Natural killer cell (primary cell): ENCODE results near the gene LMAN1L. TPM values are rescaled to one million over a fixed set of nuclear protein-coding genes. Genes with fewer than 3 reads are reported as not detected.

Experiments used
- ATAC-seq, 3 donors: fragments of 150-1000 bp in 2 of 3; fragments of 200-7000 bp in 1 of 3; cut with Tn5 transposase; 1 replicate in 1 of 3; 2 replicates in 2 of 3; pipeline ENCODE4 v1.10.0; 2021; ENCODE audit warnings: mild to moderate bottlenecking in 2 of 3, moderate library complexity in 2 of 3
- DNase-seq, 2 donors: peaks; one replicate each; pipeline versions ENCODE4 v3.0.0 to v3.0.0-alpha.2; 2013 to 2021; ENCODE audit warnings: mixed read lengths in 1 of 2
- H3K27ac ChIP-seq: one replicate; pipeline ENCODE4 v1.5.1; 2013; ENCODE audit warnings: mild to moderate bottlenecking, low read length
- H3K27me3 ChIP-seq: one replicate; pipeline ENCODE4 v1.6.1; 2013; ENCODE audit warnings: low read length; ENCODE audit not compliant: control insufficient read depth, insufficient read depth
- H3K36me3 ChIP-seq: one replicate; pipeline ENCODE4 v1.6.1; 2013; ENCODE audit warnings: low read length; ENCODE audit not compliant: control insufficient read depth, insufficient read depth
- H3K4me1 ChIP-seq: one replicate; pipeline ENCODE4 v1.6.1; 2013; ENCODE audit warnings: low read length; ENCODE audit not compliant: control insufficient read depth, insufficient read depth
- H3K4me3 ChIP-seq: one replicate; pipeline ENCODE4 v1.5.1; 2013; ENCODE audit warnings: low read length
- H3K9me3 ChIP-seq: one replicate; pipeline ENCODE4 v1.6.1; 2013; ENCODE audit warnings: low read length; ENCODE audit not compliant: control insufficient read depth, insufficient read depth
- H3K27ac Mint-ChIP-seq, 2 donors: one replicate each; pipeline ENCODE4 v1.8.0; 2022; ENCODE audit warnings: mild to moderate bottlenecking in 2 of 2, mixed read lengths in 2 of 2, moderate library complexity in 1 of 2
- H3K27me3 Mint-ChIP-seq, 2 donors: one replicate each; pipeline ENCODE4 v1.8.0; 2022; ENCODE audit warnings: low read depth in 2 of 2, mixed read lengths in 2 of 2
- H3K36me3 Mint-ChIP-seq: one replicate; pipeline ENCODE4 v1.8.0; 2022; ENCODE audit warnings: mixed read lengths
- H3K4me1 Mint-ChIP-seq, 2 donors: one replicate each; pipeline ENCODE4 v1.8.0; 2022; ENCODE audit warnings: mixed read lengths in 2 of 2
- H3K4me3 Mint-ChIP-seq: one replicate; pipeline ENCODE4 v1.8.0; 2022; ENCODE audit warnings: mild to moderate bottlenecking, moderate library complexity, mixed read lengths
- H3K9me3 Mint-ChIP-seq, 2 donors: one replicate each; pipeline ENCODE4 v1.8.0; 2022; ENCODE audit warnings: mixed read lengths in 2 of 2
- WGBS: methylation state at CpG from one replicate; pipeline ENCODE4 v1.1.7; 2013; ENCODE audit warnings: missing lambda C conversion rate; ENCODE audit not compliant: insufficient coverage; 5-methylcytosine and 5-hydroxymethylcytosine counted together
- intact Hi-C: fragments of 100-400 bp; cut with micrococcal nuclease; formaldehyde crosslinking; loops from one replicate; pipeline ENCODE4 v1.14.2; 2022
- total RNA-seq, 4 donors: library from RNA; stranded (reverse); fragments of 120-200 nt in 1 of 4; gene quantifications; one replicate each; pipeline versions ENCODE4 v1.2.3 to v1.2.4, GENCODE V29; 2013 to 2022
- TF ChIP-seq, protein P1 (sequence below): fragments of 200-600 bp; IDR thresholded peaks from one replicate; pipeline ENCODE4 v1.8.0; 2022; ENCODE audit warnings: antibody characterized with exemption

Gene LMAN1L
- total RNA-seq, 3 donors from 2014 or later (not counting 1 experiment from before 2014, with no cell fraction given), result 0.72 to 1.1 (median 0.94) TPM

DNA sequence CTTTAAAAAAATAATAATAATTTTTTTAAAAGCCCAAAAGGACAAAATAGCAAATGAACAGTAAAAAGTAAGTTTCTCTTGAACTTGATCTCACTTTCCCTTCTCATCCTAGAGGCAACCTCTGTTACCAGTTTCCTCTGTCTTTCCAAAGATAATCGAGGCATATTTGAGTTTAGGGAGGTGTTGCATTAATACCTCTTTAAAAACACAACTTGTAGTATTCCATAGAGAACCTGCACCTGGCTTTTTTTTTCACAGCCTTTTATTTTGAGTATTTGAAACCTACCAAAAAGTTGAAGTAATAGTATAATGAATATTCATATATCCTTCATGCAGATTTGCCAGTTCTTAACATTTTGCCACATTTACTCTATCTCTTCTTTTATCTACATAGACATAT, 21.6 kb upstream of the LMAN1L start:
- Mint-ChIP-seq H3K27me3 (no peaks in the 10 kb centered on the region), H3K4me3 (peak overlapping the region; percentile 81), H3K36me3 (no peaks in the 10 kb centered on the region), H3K27ac (peak overlapping the region; percentile 95 to 100), H3K9me3 (no peaks in the 10 kb centered on the region), H3K4me1 (peaks cover 82 to 94% of the 10 kb centered on the region in 2 donors)
- H3K36me3 ChIP-seq, result peaks cover 16% of the 10 kb centered on the region
- no peak for ATAC-seq
- TF ChIP-seq, protein P1, sequence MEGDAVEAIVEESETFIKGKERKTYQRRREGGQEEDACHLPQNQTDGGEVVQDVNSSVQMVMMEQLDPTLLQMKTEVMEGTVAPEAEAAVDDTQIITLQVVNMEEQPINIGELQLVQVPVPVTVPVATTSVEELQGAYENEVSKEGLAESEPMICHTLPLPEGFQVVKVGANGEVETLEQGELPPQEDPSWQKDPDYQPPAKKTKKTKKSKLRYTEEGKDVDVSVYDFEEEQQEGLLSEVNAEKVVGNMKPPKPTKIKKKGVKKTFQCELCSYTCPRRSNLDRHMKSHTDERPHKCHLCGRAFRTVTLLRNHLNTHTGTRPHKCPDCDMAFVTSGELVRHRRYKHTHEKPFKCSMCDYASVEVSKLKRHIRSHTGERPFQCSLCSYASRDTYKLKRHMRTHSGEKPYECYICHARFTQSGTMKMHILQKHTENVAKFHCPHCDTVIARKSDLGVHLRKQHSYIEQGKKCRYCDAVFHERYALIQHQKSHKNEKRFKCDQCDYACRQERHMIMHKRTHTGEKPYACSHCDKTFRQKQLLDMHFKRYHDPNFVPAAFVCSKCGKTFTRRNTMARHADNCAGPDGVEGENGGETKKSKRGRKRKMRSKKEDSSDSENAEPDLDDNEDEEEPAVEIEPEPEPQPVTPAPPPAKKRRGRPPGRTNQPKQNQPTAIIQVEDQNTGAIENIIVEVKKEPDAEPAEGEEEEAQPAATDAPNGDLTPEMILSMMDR, result no peak
- no peak overlapping the region for H3K4me3 ChIP-seq
- H3K4me1 ChIP-seq, result peaks cover 95% of the 10 kb centered on the region
- WGBS, result no CpG with 5 or more reads among the region's 1 CpG
- H3K9me3 ChIP-seq, result no peaks in the 10 kb centered on the region
- no peaks in the 10 kb centered on the region for H3K27me3 ChIP-seq
- intact Hi-C loops, result loop anchor here (2.0 kb wide), 1 partner anchor 14 kb away; no protein-coding TSS in a partner anchor
- peak overlapping the region; percentile 94 for H3K27ac ChIP-seq
- DNase-seq, result no peak

DNA sequence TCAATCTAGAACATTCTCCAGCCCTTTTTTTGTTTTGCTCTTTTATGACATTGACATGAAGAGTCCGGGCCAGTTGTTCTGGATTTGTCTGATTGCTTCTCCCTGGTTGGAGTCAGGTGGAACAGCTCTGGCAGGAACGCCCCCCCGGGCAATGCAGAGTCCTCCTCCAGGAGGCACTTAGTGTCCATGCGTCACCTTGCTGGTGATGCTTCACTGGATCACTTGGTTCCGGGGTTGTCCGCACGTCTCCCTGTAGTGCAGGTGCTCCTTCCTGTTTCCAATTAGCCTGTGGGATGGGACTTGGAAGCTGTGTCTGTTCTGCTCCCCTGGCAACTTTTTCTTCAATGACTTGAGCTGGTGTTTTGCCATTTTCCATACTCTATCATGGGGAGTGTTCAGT, 21.0 kb upstream of the LMAN1L start:
- Mint-ChIP-seq H3K4me3 (peak overlapping the region; percentile 81), H3K9me3 (no peaks in the 10 kb centered on the region), H3K27ac (peak overlapping the region; percentile 95 to 100), H3K36me3 (no peaks in the 10 kb centered on the region), H3K27me3 (no peaks in the 10 kb centered on the region), H3K4me1 (peaks cover 84 to 94% of the 10 kb centered on the region in 2 donors)
- Histone ChIP-seq H3K9me3 (no peaks in the 10 kb centered on the region), H3K27me3 (no peaks in the 10 kb centered on the region), H3K27ac (peak overlapping the region; percentile 70), H3K36me3 (peaks cover 13% of the 10 kb centered on the region), H3K4me1 (peaks cover 95% of the 10 kb centered on the region), H3K4me3 (no peak overlapping the region)
- no peak for DNase-seq
- no peak for ATAC-seq
- TF ChIP-seq, protein P1, result no peak
- intact Hi-C loops, result loop anchor here (2.0 kb wide), 1 partner anchor 15 kb away; no protein-coding TSS in a partner anchor
- WGBS, result 78% methylated on average over 7 of the region's 7 CpGs

DNA sequence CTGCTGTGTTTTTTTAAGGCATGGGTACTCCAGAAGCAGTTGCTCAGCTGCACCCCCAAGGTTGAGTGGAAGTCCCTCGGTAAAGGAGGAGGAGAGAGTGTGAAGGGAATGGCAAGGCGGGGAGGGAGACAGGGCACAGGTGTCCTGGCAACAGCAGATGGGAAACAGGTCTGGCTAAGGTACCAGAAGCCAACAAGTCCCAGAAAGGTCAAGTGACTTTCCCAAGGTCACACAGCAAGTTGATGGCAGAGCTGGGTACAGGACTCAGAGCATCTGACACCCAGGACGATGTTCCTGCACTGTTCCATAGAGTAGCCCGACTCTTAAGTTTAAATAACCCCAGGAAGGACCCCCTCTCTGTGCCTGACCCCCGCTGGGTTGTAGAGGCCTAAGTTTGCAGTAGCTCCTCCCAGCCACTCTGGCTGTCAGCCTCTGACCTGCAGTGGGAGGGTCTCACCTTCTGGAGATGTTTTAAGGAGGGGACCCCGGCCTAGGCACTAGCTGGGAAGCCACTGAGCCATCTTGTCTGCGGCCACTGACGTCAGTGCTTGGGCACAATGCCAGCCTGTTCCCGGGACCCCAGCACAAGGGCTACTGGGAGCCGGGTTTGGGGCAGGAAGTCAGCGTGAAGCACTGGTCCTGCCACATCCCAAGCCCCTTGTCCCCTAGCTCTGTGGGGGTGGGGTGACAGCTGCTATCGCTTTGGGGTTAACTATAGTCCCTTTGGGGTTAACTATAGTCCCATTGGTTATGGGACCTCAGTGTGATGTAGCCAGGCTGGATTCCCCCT, 20.2 kb upstream of the LMAN1L start:
- intact Hi-C loops, result no loop called here
- no peak for ATAC-seq
- H3K27ac Mint-ChIP-seq, result peak overlapping the region; percentile 95 to 100
- no peaks in the 10 kb centered on the region for H3K36me3 Mint-ChIP-seq
- H3K4me3 Mint-ChIP-seq, result peak overlapping the region; percentile 81
- H3K27me3 Mint-ChIP-seq, result no peaks in the 10 kb centered on the region
- 37% methylated on average over 12 of the region's 12 CpGs for WGBS
- no peaks in the 10 kb centered on the region for H3K27me3 ChIP-seq
- peaks cover 13% of the 10 kb centered on the region for H3K36me3 ChIP-seq
- peak overlapping the region; percentile 70 for H3K27ac ChIP-seq
- H3K9me3 ChIP-seq, result no peaks in the 10 kb centered on the region
- DNase-seq, result peak in 1 of 2 donors; percentile 59
- no peaks in the 10 kb centered on the region for H3K9me3 Mint-ChIP-seq
- no peak overlapping the region for H3K4me3 ChIP-seq
- TF ChIP-seq, protein P1, result no peak
- H3K4me1 ChIP-seq, result peaks cover 95% of the 10 kb centered on the region
- peaks cover 76 to 89% of the 10 kb centered on the region in 2 donors for H3K4me1 Mint-ChIP-seq
